GM12874 (cell line): ENCODE results near the gene FLAD1.

ENCODE experiments used
- CTCF ChIP-seq: IDR thresholded peaks from 2 replicates; pipeline ENCODE4 v1.5.1; 2011; ENCODE audit warnings: low read depth, mild to moderate bottlenecking, control low read depth, low read length, moderate library complexity; ENCODE audit not compliant: insufficient read depth

The FLAD1 gene

DNA sequence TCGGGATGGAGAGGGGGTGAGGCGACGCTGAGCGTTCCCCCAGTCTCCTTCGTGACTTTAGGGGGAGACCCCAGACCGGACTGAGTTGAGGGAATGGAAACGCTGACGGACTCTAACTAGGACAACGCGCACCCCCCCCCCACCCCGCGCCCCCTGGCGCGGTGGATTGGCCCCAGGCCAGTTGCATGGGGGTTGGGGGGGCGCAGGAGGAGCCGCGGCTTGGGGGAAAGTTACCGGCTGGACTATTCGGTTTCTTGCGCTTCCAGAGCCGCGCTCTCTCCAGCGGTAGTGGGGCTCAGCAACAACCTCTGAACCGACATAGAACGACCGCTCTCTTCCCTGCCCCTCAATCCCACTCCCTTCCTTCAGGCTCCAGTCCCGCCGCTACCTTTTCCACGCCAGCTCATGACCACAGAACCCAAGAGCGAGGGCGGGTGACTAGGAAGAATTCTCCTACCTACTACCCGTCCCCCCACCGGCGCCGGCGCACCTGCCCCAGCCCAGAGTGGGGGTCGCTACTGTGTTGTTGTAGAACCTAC is 20.2 kb downstream of the FLAD1 start:
- no peak for TF ChIP-seq CTCF

DNA sequence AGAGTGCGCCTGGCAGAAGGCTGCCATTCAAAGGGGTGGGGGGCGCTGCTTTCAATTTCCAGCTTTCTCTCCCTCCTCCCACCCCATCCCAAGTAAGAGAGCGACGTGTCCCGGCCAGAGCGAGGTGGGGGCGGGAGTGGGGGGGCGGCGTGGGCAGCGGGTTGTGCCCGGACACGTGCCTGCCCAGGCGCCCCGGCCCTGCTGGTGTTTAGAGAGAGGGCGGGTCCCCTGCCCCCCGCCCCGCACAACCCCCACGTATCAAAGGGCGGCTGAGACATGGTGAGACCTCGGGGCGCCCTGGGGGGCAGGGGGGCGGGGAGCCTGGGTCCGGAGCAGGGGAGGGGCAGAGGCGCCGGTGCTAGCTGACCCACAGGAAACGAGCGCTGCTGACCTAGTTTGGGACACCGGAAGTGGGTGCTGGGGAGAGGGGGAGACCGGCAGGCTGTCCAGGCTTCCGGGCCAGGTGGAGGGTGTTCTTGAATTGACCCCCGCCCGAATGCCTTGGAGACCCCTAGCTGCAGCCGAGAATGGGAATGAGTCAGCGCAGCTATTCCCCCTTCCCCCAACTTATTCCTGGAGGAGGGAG is 20.7 kb downstream of the FLAD1 start:
- no peak for TF ChIP-seq CTCF

GRCh38 chr1:155004352-155005075 is 21.4 kb downstream of the FLAD1 start:
- no peak for TF ChIP-seq CTCF

DNA sequence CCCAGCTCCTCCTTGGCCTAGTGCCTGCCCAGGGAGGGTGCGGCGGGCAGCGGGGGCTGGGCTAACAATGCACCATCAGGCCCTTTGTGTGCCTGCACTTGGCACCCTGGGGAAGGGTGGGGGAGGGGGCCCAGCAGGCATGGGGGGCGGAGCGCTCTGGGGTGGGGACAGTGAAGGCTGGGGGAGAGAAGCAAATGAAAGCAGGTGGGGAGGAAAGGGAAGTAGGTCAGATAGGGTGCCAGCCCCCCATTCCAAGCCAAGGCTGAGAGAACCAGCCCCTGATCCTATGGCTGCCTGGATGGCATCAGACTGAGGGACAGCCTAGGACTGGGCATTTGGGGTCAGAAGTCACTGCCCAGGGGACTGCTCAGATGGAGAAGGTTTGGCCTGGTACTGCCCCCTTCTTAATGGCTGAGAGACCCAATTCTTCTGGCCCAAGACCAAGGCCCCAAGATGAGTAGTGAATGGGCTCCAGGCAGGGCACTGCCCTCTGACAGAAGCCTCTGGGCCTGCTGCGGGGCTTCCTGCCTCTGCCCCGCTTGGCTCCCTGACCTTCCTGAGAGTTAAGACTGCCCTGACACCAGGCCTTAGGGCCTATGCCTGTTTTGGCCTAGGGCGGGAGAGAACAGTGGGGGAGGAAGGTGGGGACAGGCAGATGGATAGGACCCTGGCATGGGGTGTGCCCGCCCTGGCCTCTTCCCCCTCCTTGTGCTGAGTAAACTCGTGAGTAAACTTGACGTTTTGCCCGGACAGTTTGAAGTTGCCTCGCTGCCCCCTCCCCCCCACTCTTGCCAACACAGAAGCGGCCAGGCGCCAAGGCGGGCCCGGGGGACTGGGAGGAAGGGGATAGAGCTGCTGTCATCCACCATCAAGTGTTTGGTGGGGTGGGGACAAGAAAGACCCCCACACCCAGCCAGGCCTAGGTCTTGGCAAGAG is 22.2 kb downstream of the FLAD1 start:
- no peak for TF ChIP-seq CTCF

DNA sequence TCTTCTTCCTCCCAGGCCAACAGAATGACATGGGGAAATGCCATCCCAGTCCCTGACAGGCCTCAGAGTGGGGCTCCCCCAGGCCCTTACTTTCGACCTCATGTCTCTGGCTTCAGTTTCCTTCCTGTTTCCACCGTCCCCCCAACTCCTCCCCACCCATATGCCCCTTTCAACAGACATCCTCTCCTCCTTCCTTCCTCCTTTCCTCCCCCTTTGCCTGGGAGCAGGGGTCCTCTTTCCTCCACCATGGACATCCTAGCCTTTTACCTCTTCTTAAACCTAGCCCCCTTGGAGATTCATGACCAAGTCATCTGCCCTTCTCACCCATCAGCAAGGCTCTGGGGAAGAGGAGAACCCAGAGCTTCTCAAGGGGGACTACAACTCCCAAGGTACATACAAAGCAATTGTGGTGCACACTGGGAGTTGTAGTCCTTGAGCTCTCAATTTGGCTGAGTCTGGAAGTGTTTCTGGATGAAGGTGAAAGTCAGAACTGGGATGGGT is 23.5 kb downstream of the FLAD1 start:
- TF ChIP-seq CTCF = no peak

GRCh38 chr1:155007251-155007828 is 24.2 kb downstream of the FLAD1 start:
- no peak for TF ChIP-seq CTCF
